Upper lobe of left lung (tissue), 6 donors: ENCODE data around the gene CSRP1. TPM values are rescaled to one million over a fixed set of nuclear protein-coding genes. Genes with fewer than 3 reads are reported as not detected.
A peak's percentile ranks its signal among the peaks of the same experiment; 100 is the strongest.
"Not testable (repeated sequence)": the region's sequence is repeated elsewhere in the genome, so short reads cannot be mapped to it uniquely, and the experiment has no call there.

Experiments used
- ATAC-seq, 2 donors: fragments of 200-7000 bp; cut with Tn5 transposase; one replicate each; pipeline ENCODE4 v1.9.1; 2022; ENCODE audit warnings: mild to moderate bottlenecking in 2 of 2, moderate library complexity in 2 of 2; ENCODE audit not compliant: low FRiP score in 2 of 2
- DNase-seq, 2 donors: peaks; one replicate each; pipeline ENCODE4 v3.0.0-alpha.2; 2019 to 2020
- H3K27ac ChIP-seq, 4 donors: fragments of 200-600 bp; sonication (generic); one replicate each; pipeline ENCODE4 v1.5.1; 2016 to 2019
- H3K27me3 ChIP-seq, 4 donors: fragments of 200-600 bp; sonication (generic); one replicate each; pipeline ENCODE4 v1.5.1; 2017 to 2019
- H3K36me3 ChIP-seq, 4 donors: fragments of 200-600 bp; sonication (generic); one replicate each; pipeline ENCODE4 v1.5.1; 2016 to 2019
- H3K4me1 ChIP-seq, 4 donors: fragments of 200-600 bp; sonication (generic); one replicate each; pipeline ENCODE4 v1.5.1; 2018 to 2019
- H3K4me3 ChIP-seq, 4 donors: fragments of 200-600 bp; sonication (generic); one replicate each; pipeline ENCODE4 v1.5.1; 2017 to 2019; ENCODE audit warnings: mild to moderate bottlenecking in 2 of 4, moderate library complexity in 1 of 4
- H3K9me3 ChIP-seq, 4 donors: fragments of 200-600 bp; sonication (generic); one replicate each; pipeline ENCODE4 v1.5.1; 2018 to 2019
- EP300 ChIP-seq, 4 donors: sonication (generic); formaldehyde crosslinking; IDR thresholded peaks; one replicate each; pipeline ENCODE4 v1.5.1; 2017; ENCODE audit warnings: antibody characterized with exemption in 4 of 4, control low read depth in 2 of 4
- POLR2A ChIP-seq, 4 donors: fragments of 450-650 bp; IDR thresholded peaks; one replicate each; pipeline ENCODE4 v1.5.1; 2016 to 2017; ENCODE audit warnings: antibody characterized with exemption in 4 of 4, mild to moderate bottlenecking in 2 of 4
- POLR2AphosphoS5 ChIP-seq, 2 donors: sonication (generic); formaldehyde crosslinking; IDR thresholded peaks; one replicate each; pipeline ENCODE4 v1.5.1; 2017; ENCODE audit warnings: antibody characterized with exemption in 2 of 2
- WGBS, 2 donors: methylation state at CpG; one replicate each; pipeline ENCODE4 v1.1.5; 2017 to 2018; 5-methylcytosine and 5-hydroxymethylcytosine counted together
- total RNA-seq, 6 donors: library from RNA; depleted of rRNA in 4 of 6; stranded (reverse); fragments of >200 nt in 4 of 6; gene quantifications; one replicate each; pipeline versions ENCODE4 v1.1.0 to v1.2.1, GENCODE V29; 2016 to 2021
- TF ChIP-seq, protein P1 (sequence below), 6 experiments: fragments of 450-650 bp in 4 of 6; fragments of 200-600 bp in 2 of 6; sonication (generic) in 2 of 6; IDR thresholded peaks; one replicate each; pipeline ENCODE4 v1.5.1; 2016 to 2019; ENCODE audit warnings: antibody characterized with exemption in 6 of 6
- donor health status: DM: no; HTN: no; CAD: no; lungs with moderate emphysema.
- donor health status: DM: no; HTN: yes; CAD: no; lungs with severe emphysema.

Gene CSRP1
- total RNA-seq, 6 donors from 2014 or later, result 200 to 495 (median 327) TPM

DNA sequence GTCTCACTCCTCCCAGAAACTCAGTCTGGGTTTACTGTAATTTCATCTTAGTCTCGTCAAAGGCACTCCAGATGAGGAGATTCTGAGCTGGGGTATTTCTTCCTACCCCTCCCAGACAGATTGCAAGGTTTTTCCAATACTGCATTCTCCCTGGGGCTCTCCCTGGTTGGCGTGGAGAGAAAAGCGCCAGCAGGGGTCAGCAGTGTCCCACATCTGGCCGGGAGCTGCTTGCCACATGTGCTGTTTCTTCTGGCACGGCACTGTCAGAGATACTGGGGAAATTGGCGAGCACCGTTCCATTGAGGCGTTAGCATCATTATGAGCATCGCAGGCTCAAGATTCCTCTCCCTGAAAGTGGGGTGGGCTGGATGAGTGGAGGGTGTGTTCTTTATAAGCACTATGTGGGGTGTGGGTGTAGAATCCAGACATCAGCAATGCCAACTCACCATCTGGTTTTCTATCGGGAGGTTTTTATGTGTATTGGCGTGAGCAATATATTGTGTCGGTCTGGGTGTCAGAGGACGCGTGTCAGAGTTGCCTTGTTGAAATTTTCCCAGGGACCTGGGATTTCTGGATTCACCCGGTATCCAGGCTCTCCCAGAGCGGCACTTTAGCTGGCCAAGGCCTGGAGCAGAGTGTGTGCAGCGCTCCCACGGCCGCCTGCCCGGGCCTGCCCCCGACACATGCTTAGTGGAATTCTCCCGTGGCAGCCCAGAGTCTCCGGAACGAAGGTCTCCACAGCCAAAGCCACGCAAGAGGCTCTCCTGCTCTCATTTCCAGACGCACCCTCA lies 24.0 kb upstream of the CSRP1 start:
- H3K36me3 ChIP-seq, result no peaks in the 10 kb centered on the region
- H3K4me3 ChIP-seq, result no peak overlapping the region
- TF ChIP-seq POLR2A (IDR thresholded peaks at IDR 0.05) (no peak), POLR2AphosphoS5 (IDR thresholded peaks at IDR 0.05) (peak in 1 of 2 donors; percentile 15), EP300 (IDR thresholded peaks at IDR 0.05) (no peak)
- TF ChIP-seq, protein P1, sequence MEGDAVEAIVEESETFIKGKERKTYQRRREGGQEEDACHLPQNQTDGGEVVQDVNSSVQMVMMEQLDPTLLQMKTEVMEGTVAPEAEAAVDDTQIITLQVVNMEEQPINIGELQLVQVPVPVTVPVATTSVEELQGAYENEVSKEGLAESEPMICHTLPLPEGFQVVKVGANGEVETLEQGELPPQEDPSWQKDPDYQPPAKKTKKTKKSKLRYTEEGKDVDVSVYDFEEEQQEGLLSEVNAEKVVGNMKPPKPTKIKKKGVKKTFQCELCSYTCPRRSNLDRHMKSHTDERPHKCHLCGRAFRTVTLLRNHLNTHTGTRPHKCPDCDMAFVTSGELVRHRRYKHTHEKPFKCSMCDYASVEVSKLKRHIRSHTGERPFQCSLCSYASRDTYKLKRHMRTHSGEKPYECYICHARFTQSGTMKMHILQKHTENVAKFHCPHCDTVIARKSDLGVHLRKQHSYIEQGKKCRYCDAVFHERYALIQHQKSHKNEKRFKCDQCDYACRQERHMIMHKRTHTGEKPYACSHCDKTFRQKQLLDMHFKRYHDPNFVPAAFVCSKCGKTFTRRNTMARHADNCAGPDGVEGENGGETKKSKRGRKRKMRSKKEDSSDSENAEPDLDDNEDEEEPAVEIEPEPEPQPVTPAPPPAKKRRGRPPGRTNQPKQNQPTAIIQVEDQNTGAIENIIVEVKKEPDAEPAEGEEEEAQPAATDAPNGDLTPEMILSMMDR (IDR thresholded peaks at IDR 0.05), result peak; percentile 51 to 83 (median 69)
- H3K27me3 ChIP-seq, result no peaks in the 10 kb centered on the region
- H3K4me1 ChIP-seq, result peaks cover under 1 to 16% (median 13%) of the 10 kb centered on the region in 4 donors
- no peaks in the 10 kb centered on the region for H3K9me3 ChIP-seq
- H3K27ac ChIP-seq, result peak overlapping the region in 1 of 4 donors; percentile 12
- ATAC-seq, result peak; percentile 81 to 93
- peak; percentile 68 to 78 for DNase-seq
- 52% methylated on average over 18 to 26 of the region's 26 CpGs for WGBS, 2 donors

DNA sequence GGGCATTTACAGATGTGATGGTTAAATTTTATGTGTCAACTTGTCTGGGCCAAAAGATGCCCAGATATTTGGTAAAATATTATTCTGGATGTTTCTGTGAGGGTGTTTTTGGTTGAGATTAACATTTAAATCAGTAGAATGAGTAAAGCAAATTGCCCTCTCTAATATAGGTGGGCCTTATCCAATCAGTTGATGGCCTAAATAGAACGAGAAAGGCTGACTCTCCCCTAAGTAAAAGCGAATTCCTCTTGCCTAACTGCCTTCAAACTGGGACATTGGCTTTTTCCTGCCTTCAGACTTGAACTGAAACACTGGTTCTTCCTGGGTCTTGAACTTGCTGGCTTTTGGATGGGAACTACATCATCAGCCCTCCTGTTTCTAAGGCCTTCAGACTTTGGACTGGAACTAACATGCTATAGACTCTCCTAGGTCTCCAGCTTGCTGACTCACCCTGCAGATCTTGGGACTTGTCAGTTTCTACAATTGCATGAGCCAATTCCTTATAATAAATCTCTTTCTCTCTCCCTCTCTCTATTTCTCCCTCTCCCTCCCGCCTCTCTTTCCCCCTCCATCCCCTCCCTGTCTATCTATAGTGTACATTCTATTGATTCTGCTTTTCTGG lies 21.8 kb upstream of the CSRP1 start:
- Histone ChIP-seq H3K27ac (no peak overlapping the region), H3K36me3 (no peaks in the 10 kb centered on the region), H3K4me3 (no peak overlapping the region), H3K9me3 (no peaks in the 10 kb centered on the region), H3K4me1 (peaks cover 0 to 3% (median 0%) of the 10 kb centered on the region in 4 donors), H3K27me3 (no peaks in the 10 kb centered on the region)
- TF ChIP-seq, protein P1 (IDR thresholded peaks at IDR 0.05), result no peak
- TF ChIP-seq POLR2AphosphoS5 (IDR thresholded peaks at IDR 0.05) (no peak), POLR2A (IDR thresholded peaks at IDR 0.05) (no peak), EP300 (IDR thresholded peaks at IDR 0.05) (no peak)
- no peak for DNase-seq
- WGBS, 2 donors, result 77 to 91% methylated on average over 3 of the region's 3 CpGs
- ATAC-seq, result no peak

DNA sequence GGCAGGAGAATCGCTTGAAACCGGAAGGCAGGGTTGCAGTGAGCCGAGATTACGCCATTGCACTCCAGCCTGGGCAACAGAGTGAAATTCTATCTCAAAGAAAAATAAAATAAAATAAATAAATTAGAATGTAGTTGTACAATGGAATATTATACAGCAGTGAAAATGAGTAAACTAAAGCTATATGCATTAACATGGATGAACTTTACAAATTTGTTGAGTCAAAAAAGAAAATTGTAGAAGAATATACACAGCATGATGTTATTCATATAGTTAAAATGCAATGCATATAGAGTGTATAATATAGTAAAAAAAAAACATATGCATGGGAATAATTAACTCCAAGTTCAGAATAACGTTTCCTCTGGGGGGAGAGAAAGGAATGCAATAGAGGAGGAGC lies 21.0 kb upstream of the CSRP1 start:
- H3K27ac ChIP-seq, result no peak overlapping the region
- peaks cover 0 to 3% (median 0%) of the 10 kb centered on the region in 4 donors for H3K4me1 ChIP-seq
- no peak overlapping the region for H3K4me3 ChIP-seq
- TF ChIP-seq POLR2A (IDR thresholded peaks at IDR 0.05), result no peak
- TF ChIP-seq EP300 (IDR thresholded peaks at IDR 0.05), result no peak
- TF ChIP-seq POLR2AphosphoS5 (IDR thresholded peaks at IDR 0.05), result no peak
- TF ChIP-seq, protein P1 (IDR thresholded peaks at IDR 0.05), result no peak
- ATAC-seq, result no peak
- no peaks in the 10 kb centered on the region for H3K9me3 ChIP-seq
- no peaks in the 10 kb centered on the region for H3K36me3 ChIP-seq
- WGBS, 2 donors, result 89 to 94% methylated on average over 5 of the region's 5 CpGs
- DNase-seq, result no peak
- H3K27me3 ChIP-seq, result no peaks in the 10 kb centered on the region

DNA sequence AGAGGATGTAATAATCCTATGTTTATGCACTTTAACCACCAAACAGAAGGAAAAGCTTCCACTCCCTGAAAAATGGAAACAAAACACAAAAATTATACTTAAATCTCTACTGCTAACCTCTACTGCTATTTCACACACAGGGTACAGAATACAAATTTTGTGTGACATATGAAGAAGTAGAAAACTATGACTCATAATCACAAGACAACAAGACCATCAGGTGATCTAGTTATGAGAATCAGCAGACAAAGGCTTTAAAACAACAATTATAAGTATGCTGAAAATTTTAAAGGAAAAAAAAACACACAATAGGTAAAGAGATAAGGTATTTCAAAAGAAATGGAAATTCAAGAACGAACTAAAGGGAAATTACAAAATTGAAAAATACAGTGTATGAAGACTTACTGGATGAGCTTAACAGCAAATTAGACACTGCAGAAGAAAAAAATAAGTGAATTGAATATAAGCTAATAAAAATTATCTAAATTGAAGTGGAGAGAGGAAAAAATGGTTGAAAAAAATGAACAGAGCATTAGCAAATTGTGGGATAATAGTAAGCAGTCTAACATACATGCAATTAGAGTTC lies 18.4 kb upstream of the CSRP1 start:
- H3K27me3 ChIP-seq, result no peaks in the 10 kb centered on the region
- ATAC-seq, result no peak
- H3K4me3 ChIP-seq, result no peak overlapping the region

DNA sequence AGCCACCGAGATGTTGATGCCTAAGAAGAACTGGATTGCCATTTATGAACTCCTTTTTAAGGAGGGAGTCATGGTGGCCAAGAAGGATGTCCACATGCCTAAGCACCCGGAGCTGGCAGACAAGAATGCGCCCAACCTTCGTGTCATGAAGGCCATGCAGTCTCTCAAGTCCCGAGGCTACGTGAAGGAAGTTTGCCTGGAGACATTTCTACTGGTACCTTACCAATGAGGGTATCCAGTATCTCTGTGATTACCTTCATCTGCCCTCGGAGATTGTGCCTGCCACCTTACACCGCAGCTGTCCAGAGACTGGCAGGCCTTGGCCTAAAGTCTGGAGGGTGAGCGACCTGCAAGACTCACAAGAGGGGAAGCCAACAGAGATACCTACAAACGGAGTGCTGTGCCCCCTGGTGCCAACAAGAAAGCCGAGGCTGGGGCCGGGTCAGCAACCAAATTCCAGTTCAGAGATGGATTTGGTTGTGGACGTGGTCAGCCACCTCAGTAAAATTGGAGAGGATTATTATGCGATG lies 13.2 kb upstream of the CSRP1 start:
- not testable (repeated sequence) for H3K36me3 ChIP-seq, H3K27me3 ChIP-seq, H3K4me1 ChIP-seq, H3K9me3 ChIP-seq, DNase-seq, ATAC-seq, H3K27ac ChIP-seq, H3K4me3 ChIP-seq
- WGBS, 2 donors, result 77 to 95% methylated on average over 10 to 14 of the region's 14 CpGs

More for the DNA sequence above, 18.4 kb upstream of the CSRP1 start:
- no peaks in the 10 kb centered on the region for H3K9me3 ChIP-seq
- H3K27ac ChIP-seq, result no peak overlapping the region
- WGBS, 2 donors, result 62 to 85% methylated on average over 1 of the region's 1 CpG
- no peaks in the 10 kb centered on the region for H3K36me3 ChIP-seq
- TF ChIP-seq, protein P1 (IDR thresholded peaks at IDR 0.05), result no peak
- TF ChIP-seq POLR2A (IDR thresholded peaks at IDR 0.05) (no peak), POLR2AphosphoS5 (IDR thresholded peaks at IDR 0.05) (no peak), EP300 (IDR thresholded peaks at IDR 0.05) (no peak)
- no peaks in the 10 kb centered on the region for H3K4me1 ChIP-seq
- no peak for DNase-seq
